ENCODE results near the gene AHSG. TPM values are rescaled to one million over a fixed set of nuclear protein-coding genes. Genes with fewer than 3 reads are reported as not detected.
"Not testable (repeated sequence)": the region's sequence is repeated elsewhere in the genome, so short reads cannot be mapped to it uniquely, and the experiment has no call there.

The AHSG gene
- total RNA-seq, 2 experiments from 2014 or later = not detected

GRCh38 chr3:186583831-186584230, 29.0 kb upstream of the AHSG start:
- Histone ChIP-seq H3K9me3 (ENCODE audit: control insufficient read depth in 1 of 2, insufficient read depth in 1 of 2, low read length in 2 of 2) (no peaks in the 10 kb centered on the region), H3K27me3 (ENCODE audit: control insufficient read depth in 1 of 2, insufficient read depth in 2 of 2, low read length in 2 of 2) (no peaks in the 10 kb centered on the region), H3K27ac (ENCODE audit: low read depth in 1 of 2, low read length in 2 of 2) (no peak overlapping the region), H3K4me1 (ENCODE audit: insufficient read depth, low read length) (no peaks in the 10 kb centered on the region), H3K36me3 (ENCODE audit: insufficient read depth, low read length) (peaks cover 74% of the 10 kb centered on the region), H3K4me3 (ENCODE audit: low read length) (no peak overlapping the region)
- DNase-seq = no peak
- no peaks in the 10 kb centered on the region for H3K4me1 Mint-ChIP-seq (ENCODE audit: low read depth)
- TF ChIP-seq CTCF (IDR thresholded peaks at IDR 0.05) = no peak
- H3K36me3 Mint-ChIP-seq (ENCODE audit: low read depth) = peaks cover 75% of the 10 kb centered on the region
- ATAC-seq (ENCODE audit: poor library complexity) = no peak
- H3K9me3 Mint-ChIP-seq = no peaks in the 10 kb centered on the region
- no peak overlapping the region for H3K27ac Mint-ChIP-seq
- no peaks in the 10 kb centered on the region for H3K27me3 Mint-ChIP-seq
- no peak overlapping the region for H3K4me3 Mint-ChIP-seq
- intact Hi-C loops (cut with DNase I, micrococcal nuclease) = no loop called here
- POLR2A ChIA-PET = no interaction called here
- CTCF ChIA-PET = interaction anchor here (0.6 to 2.6 kb wide), 3 partner anchors 31 to 423 kb away, joined by 3 to 12 read pairs (median 4); no protein-coding TSS in a partner anchor

GRCh38 chr3:186586245-186586644, 26.6 kb upstream of the AHSG start:
- DNase-seq; H3K27me3 ChIP-seq (ENCODE audit: control insufficient read depth in 1 of 2, insufficient read depth in 2 of 2, low read length in 2 of 2); H3K27ac ChIP-seq (ENCODE audit: low read depth in 1 of 2, low read length in 2 of 2); POLR2A ChIA-PET; H3K4me1 ChIP-seq (ENCODE audit: insufficient read depth, low read length); H3K27me3 Mint-ChIP-seq; H3K4me1 Mint-ChIP-seq (ENCODE audit: low read depth); CTCF ChIA-PET; H3K9me3 ChIP-seq (ENCODE audit: control insufficient read depth in 1 of 2, insufficient read depth in 1 of 2, low read length in 2 of 2); ATAC-seq (ENCODE audit: poor library complexity); H3K4me3 Mint-ChIP-seq; H3K4me3 ChIP-seq (ENCODE audit: low read length); intact Hi-C loops (cut with DNase I, micrococcal nuclease); H3K9me3 Mint-ChIP-seq; H3K27ac Mint-ChIP-seq: not testable (repeated sequence)
- peaks cover 54% of the 10 kb centered on the region for H3K36me3 Mint-ChIP-seq (ENCODE audit: low read depth)
- peaks cover 50% of the 10 kb centered on the region for H3K36me3 ChIP-seq (ENCODE audit: insufficient read depth, low read length)

- Histone ChIP-seq H3K9me3 (ENCODE audit: control insufficient read depth in 1 of 2, insufficient read depth in 1 of 2, low read length in 2 of 2) (no peaks in the 10 kb centered on the region), H3K4me3 (ENCODE audit: low read length) (no peak overlapping the region), H3K4me1 (ENCODE audit: insufficient read depth, low read length) (peaks cover 4% of the 10 kb centered on the region), H3K27ac (ENCODE audit: low read depth in 1 of 2, low read length in 2 of 2) (no peak overlapping the region), H3K36me3 (ENCODE audit: insufficient read depth, low read length) (peaks cover 41% of the 10 kb centered on the region), H3K27me3 (ENCODE audit: control insufficient read depth in 1 of 2, insufficient read depth in 2 of 2, low read length in 2 of 2) (no peaks in the 10 kb centered on the region)
- H3K4me3 Mint-ChIP-seq = no peak overlapping the region
- POLR2A ChIA-PET = no interaction called here
- H3K4me1 Mint-ChIP-seq (ENCODE audit: low read depth) = peaks cover 7% of the 10 kb centered on the region
- DNase-seq = no peak
- no peak for TF ChIP-seq CTCF (IDR thresholded peaks at IDR 0.05)
- CTCF ChIA-PET = interaction anchor here (0.9 to 1.7 kb wide), 2 partner anchors 28 to 29 kb away, joined by 4 to 9 read pairs; no protein-coding TSS in a partner anchor
- no peaks in the 10 kb centered on the region for H3K27me3 Mint-ChIP-seq
- no peaks in the 10 kb centered on the region for H3K9me3 Mint-ChIP-seq
- H3K27ac Mint-ChIP-seq = no peak overlapping the region
- ATAC-seq (ENCODE audit: poor library complexity) = no peak
- intact Hi-C loops (cut with DNase I, micrococcal nuclease) = no loop called here
- peaks cover 44% of the 10 kb centered on the region for H3K36me3 Mint-ChIP-seq (ENCODE audit: low read depth)
These were observed 25.7 kb upstream of the AHSG start for GRCh38 chr3:186587183-186587582.

GRCh38 chr3:186588632-186589031, 24.2 kb upstream of the AHSG start:
- Histone ChIP-seq H3K9me3 (ENCODE audit: control insufficient read depth in 1 of 2, insufficient read depth in 1 of 2, low read length in 2 of 2) (no peaks in the 10 kb centered on the region), H3K4me1 (ENCODE audit: insufficient read depth, low read length) (peaks cover 4% of the 10 kb centered on the region), H3K27ac (ENCODE audit: low read depth in 1 of 2, low read length in 2 of 2) (no peak overlapping the region), H3K27me3 (ENCODE audit: control insufficient read depth in 1 of 2, insufficient read depth in 2 of 2, low read length in 2 of 2) (no peaks in the 10 kb centered on the region), H3K4me3 (ENCODE audit: low read length) (no peak overlapping the region), H3K36me3 (ENCODE audit: insufficient read depth, low read length) (peaks cover 26% of the 10 kb centered on the region)
- intact Hi-C loops (cut with DNase I, micrococcal nuclease) = no loop called here
- ChIA-PET POLR2A (no interaction called here), CTCF (interaction anchor here (0.9 kb wide), 1 partner anchor 525 kb away, joined by 3 read pairs; no protein-coding TSS in a partner anchor)
- H3K27me3 Mint-ChIP-seq = no peaks in the 10 kb centered on the region
- DNase-seq (no peak), ATAC-seq (ENCODE audit: poor library complexity) (no peak)
- no peak overlapping the region for H3K27ac Mint-ChIP-seq
- TF ChIP-seq CTCF (IDR thresholded peaks at IDR 0.05) = no peak
- H3K9me3 Mint-ChIP-seq = no peaks in the 10 kb centered on the region
- peaks cover 7% of the 10 kb centered on the region for H3K4me1 Mint-ChIP-seq (ENCODE audit: low read depth)
- peaks cover 30% of the 10 kb centered on the region for H3K36me3 Mint-ChIP-seq (ENCODE audit: low read depth)
- H3K4me3 Mint-ChIP-seq = no peak overlapping the region

Data from CD4-positive, alpha-beta T cell (primary cell).